Renal cortex interstitium (tissue), 15 donors: ENCODE data around the gene SYNJ2BP. TPM values are rescaled to one million over a fixed set of nuclear protein-coding genes. Genes with fewer than 3 reads are reported as not detected.
"Not testable (repeated sequence)": the region's sequence is repeated elsewhere in the genome, so short reads cannot be mapped to it uniquely, and the experiment has no call there.

ENCODE experiments used
- DNase-seq, 11 donors: peaks; one replicate each; pipeline ENCODE4 v3.0.0-alpha.2; 2013; ENCODE audit warnings: low read depth in 9 of 11, low spot score in 4 of 11; ENCODE audit errors: extremely low read depth in 1 of 11
- long read RNA-seq, 16 experiments: transcript quantifications; one replicate each; lab custom pipeline, GENCODE V29; 2026
- polyA plus RNA-seq, 3 donors: library from polyadenylated mRNA; unstranded; fragments of 120-200 nt; gene quantifications; one replicate each; pipeline ENCODE4 v1.2.1, GENCODE V29; 2013; ENCODE audit not compliant: insufficient read length in 3 of 3

SYNJ2BP gene, protein sequence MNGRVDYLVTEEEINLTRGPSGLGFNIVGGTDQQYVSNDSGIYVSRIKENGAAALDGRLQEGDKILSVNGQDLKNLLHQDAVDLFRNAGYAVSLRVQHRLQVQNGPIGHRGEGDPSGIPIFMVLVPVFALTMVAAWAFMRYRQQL
- polyA plus RNA-seq, result 10 to 100 TPM; 38.8 to 45.3 (median 45.3) TPM
- long read RNA-seq, donor 1, full-length matches to known transcripts, result 3 of 3 reads
- long read RNA-seq, donor 1, partial matches to known transcripts, result 0 of 3 reads
- long read RNA-seq, donor 1, other reads (novel, unspliced or antisense), result 0 of 3 reads
- long read RNA-seq, donor 2, full-length matches to known transcripts, result 9 of 9 reads
- long read RNA-seq, donor 2, partial matches to known transcripts, result 0 of 9 reads
- long read RNA-seq, donor 2, other reads (novel, unspliced or antisense), result 0 of 9 reads
- long read RNA-seq, donor 3, full-length matches to known transcripts, result 19 of 19 reads
- long read RNA-seq, donor 3, partial matches to known transcripts, result 0 of 19 reads
- long read RNA-seq, donor 3, other reads (novel, unspliced or antisense), result 0 of 19 reads
- long read RNA-seq, donor 4, full-length matches to known transcripts, result 16 of 16 reads
- long read RNA-seq, donor 4, partial matches to known transcripts, result 0 of 16 reads
- long read RNA-seq, donor 4, other reads (novel, unspliced or antisense), result 0 of 16 reads
- long read RNA-seq, donor 5, result 0 reads
- long read RNA-seq, donor 6, full-length matches to known transcripts, result 11 of 17 reads
- long read RNA-seq, donor 6, partial matches to known transcripts, result 6 of 17 reads
- long read RNA-seq, donor 6, other reads (novel, unspliced or antisense), result 0 of 17 reads
- long read RNA-seq, donor 7, full-length matches to known transcripts, result 12 of 12 reads
- long read RNA-seq, donor 7, partial matches to known transcripts, result 0 of 12 reads
- long read RNA-seq, donor 7, other reads (novel, unspliced or antisense), result 0 of 12 reads
- long read RNA-seq, donor 8, result 0 reads
- long read RNA-seq, donor 9, full-length matches to known transcripts, result 17 of 17 reads
- long read RNA-seq, donor 9, partial matches to known transcripts, result 0 of 17 reads
- long read RNA-seq, donor 9, other reads (novel, unspliced or antisense), result 0 of 17 reads
- long read RNA-seq, donor 10, full-length matches to known transcripts, result 12 of 12 reads
- long read RNA-seq, donor 10, partial matches to known transcripts, result 0 of 12 reads
- long read RNA-seq, donor 10, other reads (novel, unspliced or antisense), result 0 of 12 reads
- long read RNA-seq, donor 11, full-length matches to known transcripts, result 6 of 6 reads
- long read RNA-seq, donor 11, partial matches to known transcripts, result 0 of 6 reads
- long read RNA-seq, donor 11, other reads (novel, unspliced or antisense), result 0 of 6 reads
- long read RNA-seq, donor 12, full-length matches to known transcripts, result 8 of 8 reads
- long read RNA-seq, donor 12, partial matches to known transcripts, result 0 of 8 reads
- long read RNA-seq, donor 12, other reads (novel, unspliced or antisense), result 0 of 8 reads
- long read RNA-seq, donor 13, result 0 reads
- long read RNA-seq, donor 14, full-length matches to known transcripts, result 12 of 12 reads
- long read RNA-seq, donor 14, partial matches to known transcripts, result 0 of 12 reads
- long read RNA-seq, donor 14, other reads (novel, unspliced or antisense), result 0 of 12 reads
- long read RNA-seq, donor 15, full-length matches to known transcripts, result 9 of 9 reads
- long read RNA-seq, donor 15, partial matches to known transcripts, result 0 of 9 reads
- long read RNA-seq, donor 15, other reads (novel, unspliced or antisense), result 0 of 9 reads
- long read RNA-seq, donor 16, full-length matches to known transcripts, result 49 of 49 reads
- long read RNA-seq, donor 16, partial matches to known transcripts, result 0 of 49 reads
- long read RNA-seq, donor 16, other reads (novel, unspliced or antisense), result 0 of 49 reads

DNA sequence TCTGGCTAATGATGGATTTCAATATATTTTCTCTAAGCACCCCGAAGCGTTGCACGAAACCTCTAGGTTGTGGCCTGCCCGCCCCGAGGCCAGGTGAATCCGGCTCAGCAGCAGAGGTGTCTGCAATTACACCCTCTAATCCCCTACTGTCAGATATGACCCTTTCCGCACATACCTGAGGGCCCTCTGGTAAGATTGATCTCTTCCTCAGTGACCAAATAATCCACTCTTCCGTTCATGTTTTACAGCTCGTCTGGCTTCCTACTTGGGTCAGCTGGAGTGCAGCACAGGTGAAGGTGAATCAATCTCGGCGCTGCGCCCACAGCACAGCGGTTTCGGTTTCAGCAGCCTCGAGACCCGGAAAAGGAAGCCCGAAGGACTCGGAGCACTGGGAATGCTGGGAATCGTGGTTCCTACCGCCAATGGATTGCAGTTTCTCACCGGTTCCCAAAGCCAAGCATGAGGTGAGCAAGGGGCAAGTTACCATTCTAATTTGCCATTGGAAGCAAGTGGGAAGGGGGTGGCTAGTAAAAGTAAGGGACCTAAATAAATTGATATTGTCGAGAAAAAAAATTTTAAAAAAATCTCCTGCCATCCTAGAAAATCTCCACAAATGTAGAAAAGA, at the start of gene SYNJ2BP:
TSS of gene SYNJ2BP (minus strand) at position 366 of the 625 bp plus-strand sequence. CDS start at position 239, 127 bp downstream.
- peak; percentile 37 to 73 (median 52) for DNase-seq

DNA sequence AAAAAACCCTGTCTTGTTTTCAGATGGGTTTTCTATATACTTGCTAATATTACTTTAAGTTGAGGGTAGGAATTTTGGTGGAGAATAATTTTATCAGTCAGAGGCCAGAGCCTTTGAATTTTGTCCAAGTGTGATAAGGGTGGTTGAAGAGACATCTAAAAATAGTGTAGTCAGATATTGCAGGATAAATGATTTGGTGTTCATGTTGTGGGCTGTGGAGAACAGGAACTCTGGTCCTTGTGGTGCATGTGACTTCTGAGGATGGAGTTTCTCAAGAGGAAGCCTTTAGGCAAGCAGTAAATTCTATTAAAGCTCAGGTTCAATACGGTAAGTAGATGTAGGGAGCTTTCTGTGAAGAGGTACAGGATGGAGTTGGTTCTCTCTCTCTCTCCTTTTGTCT, 37.8 kb upstream of the SYNJ2BP start:
- no peak for DNase-seq

DNA sequence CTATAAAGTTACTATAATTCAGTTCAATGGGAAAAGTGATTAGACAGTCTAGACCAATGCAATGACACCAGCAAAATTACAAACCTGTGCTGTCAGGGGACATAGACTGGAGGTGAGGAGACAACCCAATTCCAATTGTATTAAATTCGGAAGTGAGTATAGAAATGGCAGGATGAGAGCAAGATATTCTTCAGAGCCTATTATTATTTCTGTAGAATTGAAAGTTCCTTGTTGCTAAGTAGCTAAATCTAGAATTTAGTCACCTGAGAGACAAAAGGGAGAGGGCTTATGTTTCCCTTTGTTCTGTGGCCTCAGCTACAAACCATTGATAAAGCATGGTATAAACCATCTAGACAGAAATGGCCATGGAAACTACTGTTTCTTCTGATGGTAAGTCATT, 35.0 kb upstream of the SYNJ2BP start, which contains the start of gene ADAM21:
TSS of gene ADAM21 (plus strand) at position 301 of the 400 bp plus-strand sequence. CDS start 5,326 bp downstream, outside the sequence.
- no peak for DNase-seq

DNA sequence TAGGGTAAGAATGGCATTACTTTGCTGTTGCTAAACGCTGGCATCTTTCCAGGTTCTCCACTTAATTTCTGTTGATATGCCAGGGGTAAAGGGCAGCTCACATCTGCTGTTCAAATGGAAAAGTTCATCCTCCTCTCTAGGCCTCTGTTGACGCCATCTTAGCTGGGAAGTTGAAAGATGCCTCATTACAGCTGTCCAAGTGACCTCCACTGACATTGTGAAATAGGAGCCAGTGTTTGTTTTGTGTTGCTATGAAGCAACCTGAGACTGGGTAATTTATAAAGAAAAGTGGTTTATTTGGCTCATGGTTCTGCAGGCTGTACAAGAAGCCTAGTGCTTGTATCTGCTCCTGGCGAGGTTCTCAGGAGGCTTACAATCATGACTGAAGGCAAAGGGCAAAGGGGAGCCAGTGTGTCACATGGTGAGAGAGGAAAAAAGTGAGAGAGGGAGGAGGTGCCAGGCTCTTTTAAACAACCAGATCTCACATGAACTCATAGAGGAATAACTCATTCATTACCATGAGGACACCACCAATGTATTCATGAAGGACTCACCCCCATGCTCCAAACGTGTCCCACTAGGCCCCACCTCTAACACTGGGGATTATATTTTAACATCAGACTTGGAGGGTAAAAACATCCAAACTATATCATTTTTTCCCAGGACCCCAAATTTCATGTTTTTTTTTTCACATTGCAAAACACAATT, 31.9 kb upstream of the SYNJ2BP start:
- peak in 1 of 11 donors; percentile 1 for DNase-seq

DNA sequence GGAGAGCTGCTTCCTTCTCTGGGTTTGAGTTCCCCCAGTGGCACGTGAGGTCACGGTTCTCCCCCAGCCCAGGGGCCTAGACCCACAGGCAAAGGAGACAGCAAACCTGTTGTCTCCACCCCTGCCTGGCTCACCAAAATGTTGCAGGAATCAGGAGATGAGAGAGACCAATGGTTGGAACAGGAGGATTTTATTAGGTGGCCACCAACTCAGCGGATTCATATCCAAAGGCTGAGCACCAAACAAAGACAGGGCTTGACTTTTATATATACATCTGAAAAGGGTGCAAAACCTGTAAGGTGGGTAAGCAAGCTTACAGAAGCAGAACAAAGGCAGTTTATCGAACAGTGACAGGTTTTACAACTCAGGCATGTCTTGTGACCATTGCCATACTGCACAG, 25.9 kb upstream of the SYNJ2BP start:
- DNase-seq, result no peak

DNA sequence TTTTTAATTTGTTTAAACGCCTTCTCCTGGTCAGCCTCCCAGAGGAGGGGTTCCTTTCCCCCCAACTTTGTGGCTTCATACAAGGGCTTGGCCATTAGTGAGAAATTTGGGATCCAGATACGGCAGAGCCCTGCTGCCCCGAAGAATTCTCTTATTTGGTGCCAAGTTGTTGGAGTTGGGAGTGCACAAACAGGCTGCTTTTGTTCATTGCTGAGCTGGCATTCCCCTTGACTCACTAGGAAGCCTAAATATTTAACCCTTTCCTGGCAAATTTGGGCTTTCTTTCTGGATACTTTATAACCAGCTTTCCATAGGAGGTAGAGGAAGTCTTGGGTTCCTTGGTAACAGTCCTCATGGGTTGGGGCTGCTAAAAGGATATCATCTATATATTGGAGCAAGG, 24.8 kb upstream of the SYNJ2BP start:
- no peak for DNase-seq

DNA sequence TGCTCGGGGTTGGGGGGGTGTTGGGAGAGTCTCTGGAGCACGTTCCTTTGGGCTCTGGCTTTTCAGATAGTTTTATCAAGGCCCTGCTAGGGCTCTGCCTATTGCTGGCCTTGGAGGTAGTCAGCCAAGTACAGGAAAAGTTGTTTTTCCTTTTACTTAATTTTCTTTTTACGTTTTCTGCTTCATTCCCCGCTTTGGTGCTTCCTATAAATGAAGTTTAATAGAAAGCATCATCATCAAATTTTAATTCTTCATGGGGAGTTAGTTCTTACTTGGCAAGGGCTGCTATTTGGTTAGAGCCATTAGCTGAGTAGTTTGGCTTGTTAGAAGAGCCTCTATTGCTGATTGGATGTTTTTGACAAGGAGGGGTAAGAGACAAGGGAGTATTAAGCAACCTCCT, 20.0 kb upstream of the SYNJ2BP start:
- no peak for DNase-seq

DNA sequence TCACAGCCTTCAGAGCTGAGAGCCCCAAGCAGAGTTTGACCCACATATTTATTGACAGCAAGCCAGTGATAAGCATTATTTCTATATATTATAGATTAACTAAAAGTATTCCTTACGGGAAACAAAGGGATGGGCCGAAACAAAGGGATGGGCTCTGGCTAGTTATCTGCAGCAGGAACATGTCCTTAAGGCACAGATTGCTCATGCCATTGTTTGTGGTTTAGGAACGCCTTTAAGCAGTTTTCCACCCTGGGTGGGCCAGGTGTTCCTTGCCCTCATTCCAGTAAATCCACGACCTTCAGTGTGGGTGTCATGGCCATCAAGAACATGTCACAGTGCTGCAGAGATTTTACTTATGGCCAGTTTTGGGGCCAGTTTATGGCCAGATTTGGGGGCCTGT, 9.7 kb upstream of the SYNJ2BP start:
- DNase-seq, result not testable (repeated sequence)

DNA sequence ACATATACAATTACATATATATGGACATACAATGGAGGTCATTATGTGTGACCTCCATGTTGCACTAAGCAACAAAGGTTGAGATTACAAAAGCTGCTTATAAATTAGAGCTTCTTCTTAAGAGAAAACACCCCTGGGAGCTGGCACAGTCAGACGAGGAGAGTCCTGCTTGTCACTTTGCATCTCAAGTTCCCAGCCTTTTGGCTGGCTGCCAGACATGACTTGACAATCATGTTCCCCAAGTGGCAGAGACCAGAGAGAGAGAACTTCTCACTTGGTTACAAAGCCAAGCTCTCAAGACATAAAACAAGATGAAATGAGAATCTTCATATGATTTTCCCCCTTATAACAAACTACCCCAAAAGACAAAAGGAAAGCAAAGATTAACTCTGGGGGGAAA, 8.5 kb upstream of the SYNJ2BP start:
- no peak for DNase-seq

DNA sequence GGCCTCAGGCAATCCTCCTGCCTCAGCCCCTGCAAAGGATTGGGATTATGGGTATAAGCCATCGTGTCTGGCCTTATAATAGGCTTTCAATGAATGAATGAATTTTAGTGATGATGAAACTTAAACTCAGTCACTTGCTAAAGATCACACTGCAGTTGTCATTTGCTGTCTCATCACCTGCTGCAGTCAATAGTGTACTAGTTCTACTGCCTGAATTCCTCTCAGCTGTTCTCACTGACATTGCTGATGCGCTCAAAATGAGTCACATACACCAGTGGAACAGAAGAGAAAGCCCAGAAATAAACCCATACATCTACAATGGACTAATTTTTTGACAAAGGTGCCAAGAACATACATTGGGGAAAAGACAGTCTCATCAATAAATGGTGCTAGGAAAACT, 5.6 kb upstream of the SYNJ2BP start:
- no peak for DNase-seq

DNA sequence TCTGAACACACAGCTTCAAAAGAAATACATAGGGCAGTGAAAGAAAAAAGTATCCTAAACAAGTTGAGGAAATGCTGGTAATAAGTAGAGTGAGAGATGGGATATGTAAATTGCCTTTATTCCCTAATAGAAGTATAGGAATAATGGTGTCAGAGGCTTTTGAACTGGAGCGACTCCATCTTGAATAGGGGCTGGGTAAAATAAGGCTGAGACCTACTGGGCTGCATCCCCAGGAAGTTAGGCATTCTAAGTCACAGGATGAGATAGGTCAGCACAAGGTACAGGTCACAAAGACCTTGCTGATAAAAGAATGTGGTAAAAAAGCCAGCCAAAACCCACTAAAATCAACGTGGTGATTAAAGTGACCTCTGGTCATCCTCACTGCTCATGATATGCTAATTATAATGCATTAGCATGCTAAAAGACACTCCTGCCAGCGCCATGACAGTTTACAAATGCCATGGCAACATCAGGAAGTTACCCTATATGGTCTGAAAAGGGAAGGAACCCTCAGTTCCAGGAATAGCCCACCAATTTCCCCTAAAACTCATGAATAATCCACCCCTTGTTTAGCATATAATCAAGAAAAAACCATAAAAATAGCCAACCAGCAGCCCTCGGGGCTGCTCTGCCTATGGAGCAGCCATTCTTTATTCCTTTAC, 2.5 kb upstream of the SYNJ2BP start:
- DNase-seq, result not testable (repeated sequence)

DNA sequence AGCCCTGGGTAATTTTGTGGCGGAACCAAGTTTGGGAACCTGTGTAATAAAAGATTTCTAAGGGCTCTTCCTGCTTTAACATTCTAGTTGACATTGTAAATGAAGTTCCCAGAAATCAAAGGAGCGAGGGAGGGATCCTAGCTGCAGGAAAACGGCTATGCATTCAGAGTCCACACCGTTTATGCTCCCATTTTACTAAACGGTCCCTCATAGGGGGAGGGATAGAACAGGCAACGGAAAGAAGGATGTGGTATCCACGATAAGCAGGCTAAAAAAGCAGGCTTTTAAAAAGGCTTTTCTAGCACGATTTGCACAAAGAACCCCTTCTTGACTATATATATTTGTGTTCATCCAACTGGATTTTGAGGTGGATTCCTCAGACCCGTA, 559 bp downstream of the SYNJ2BP start:
- peak in 7 of 11 donors; percentile 7 to 17 (median 11) for DNase-seq

DNA sequence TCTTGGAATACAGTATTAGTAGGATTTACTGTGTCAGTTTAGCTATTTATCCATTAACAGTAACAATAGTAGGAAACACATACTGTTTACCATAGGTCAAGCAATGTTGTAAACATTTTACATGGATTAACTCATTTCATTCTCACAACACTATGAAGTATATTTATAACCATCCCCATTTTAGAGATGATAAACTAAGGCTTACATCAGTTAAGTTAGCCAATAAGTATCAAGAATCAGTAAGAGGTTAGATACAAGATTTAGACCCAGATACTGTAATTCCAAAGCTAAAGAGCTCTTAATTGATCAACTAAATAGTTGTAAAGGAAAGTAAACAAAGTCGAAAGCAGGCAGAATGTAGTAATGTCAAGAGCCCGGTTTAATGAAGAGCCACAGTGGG, 1.1 kb downstream of the SYNJ2BP start:
- no peak for DNase-seq

DNA sequence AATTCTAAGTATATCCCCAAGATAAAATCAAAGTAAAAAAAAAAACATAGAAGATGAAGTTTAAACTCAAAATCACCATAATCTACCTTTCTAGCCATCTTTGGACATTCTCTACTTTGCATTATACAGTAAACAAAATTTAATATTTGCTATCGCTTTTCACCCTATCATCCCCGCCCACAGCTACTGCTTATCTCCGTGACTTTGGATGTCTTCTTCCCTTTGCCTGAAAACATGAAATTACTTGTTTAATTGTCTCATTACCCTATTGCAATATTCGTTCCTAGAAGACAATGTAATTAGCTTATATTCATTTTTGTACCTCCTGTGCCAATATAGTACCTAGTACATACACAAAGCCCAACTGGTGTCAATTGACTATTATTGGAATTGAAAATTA, 9.3 kb downstream of the SYNJ2BP start:
- no peak for DNase-seq

DNA sequence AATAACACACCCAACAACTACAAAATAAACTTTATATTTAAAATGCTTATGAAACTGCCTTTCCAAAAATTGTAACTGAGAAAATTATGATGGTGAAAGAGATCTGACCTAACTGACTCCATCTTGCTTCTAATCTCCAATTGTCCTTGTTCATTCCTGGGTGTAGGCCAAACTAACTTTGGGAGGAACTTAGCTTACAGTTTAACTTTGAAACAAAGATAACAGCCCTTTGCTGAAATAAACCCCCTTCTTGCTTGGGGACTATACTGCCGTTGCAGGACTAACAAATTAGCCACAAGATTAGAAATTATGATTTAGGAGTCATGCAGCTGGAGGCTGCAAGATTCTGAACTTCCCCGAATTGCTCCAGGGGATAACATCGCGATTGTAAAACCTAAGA, 10.7 kb downstream of the SYNJ2BP start:
- not testable (repeated sequence) for DNase-seq

DNA sequence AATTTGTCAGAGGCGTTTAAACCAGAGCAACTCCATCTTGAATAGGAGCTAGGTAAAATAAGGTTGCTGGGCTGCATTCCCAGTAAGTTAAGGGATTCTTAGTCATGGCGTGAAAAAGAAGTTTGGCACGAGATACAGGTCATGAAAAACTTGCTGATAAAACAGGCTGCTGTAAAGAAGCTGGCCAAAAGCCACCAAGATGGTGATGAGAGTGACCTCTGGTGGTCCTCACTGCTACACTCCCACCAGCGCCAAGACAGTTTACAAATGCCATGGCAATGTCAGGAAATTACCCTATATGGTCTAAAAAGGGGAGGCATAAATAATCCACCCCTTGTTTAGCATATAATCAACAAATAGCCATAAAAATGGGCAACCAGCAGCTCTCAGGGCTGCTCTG, 13.6 kb downstream of the SYNJ2BP start:
- not testable (repeated sequence) for DNase-seq
